GM23338 (cell line): ENCODE data around the gene FCN2.
"Not testable (repeated sequence)": the region's sequence is repeated elsewhere in the genome, so short reads cannot be mapped to it uniquely, and the experiment has no call there.

ENCODE experiments used
- EZH2 ChIP-seq: fragments of 200-600 bp; sonication (generic); IDR thresholded peaks from one replicate; pipeline ENCODE4 v1.8.0; 2017; ENCODE audit warnings: antibody characterized with exemption, mild to moderate bottlenecking, low read depth; ENCODE audit not compliant: unreplicated experiment
- ZNF114 ChIP-seq: fragments of 250-450 bp; sonication (Bioruptor Pico); IDR thresholded peaks from 2 replicates; pipeline ENCODE4 v1.5.0; 2020; ENCODE audit warnings: mild to moderate bottlenecking, moderate library complexity
- TF ChIP-seq, protein P1 (sequence below), 2 experiments: fragments of 200-600 bp in 1 of 2; sonication (generic) in 1 of 2; conservative IDR thresholded peaks; 2 replicates each; pipeline versions ENCODE4 v1.5.1 to v1.6.1; 2016 to 2017; ENCODE audit warnings: antibody characterized with exemption in 2 of 2, low read depth in 2 of 2, mild to moderate bottlenecking in 2 of 2, moderate library complexity in 1 of 2

DNA sequence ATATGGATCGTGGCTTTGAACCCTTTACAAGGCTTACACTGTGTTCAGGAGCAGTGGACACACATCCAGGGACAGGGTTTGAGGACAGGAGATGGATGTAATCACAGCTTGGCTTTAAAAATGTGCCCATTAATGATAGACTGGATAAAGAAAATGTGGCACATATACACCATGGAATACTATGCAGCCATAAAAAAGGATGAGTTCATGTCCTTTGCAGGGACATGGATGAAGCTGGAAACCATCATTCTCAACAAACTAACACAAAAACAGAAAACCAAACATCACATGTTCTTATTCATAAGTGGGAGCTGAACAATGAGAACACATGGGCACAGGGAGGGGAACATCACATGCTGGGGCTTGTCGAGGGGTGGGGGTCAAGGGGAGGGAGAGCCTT, 23.2 kb upstream of the FCN2 start:
- TF ChIP-seq, protein P1, sequence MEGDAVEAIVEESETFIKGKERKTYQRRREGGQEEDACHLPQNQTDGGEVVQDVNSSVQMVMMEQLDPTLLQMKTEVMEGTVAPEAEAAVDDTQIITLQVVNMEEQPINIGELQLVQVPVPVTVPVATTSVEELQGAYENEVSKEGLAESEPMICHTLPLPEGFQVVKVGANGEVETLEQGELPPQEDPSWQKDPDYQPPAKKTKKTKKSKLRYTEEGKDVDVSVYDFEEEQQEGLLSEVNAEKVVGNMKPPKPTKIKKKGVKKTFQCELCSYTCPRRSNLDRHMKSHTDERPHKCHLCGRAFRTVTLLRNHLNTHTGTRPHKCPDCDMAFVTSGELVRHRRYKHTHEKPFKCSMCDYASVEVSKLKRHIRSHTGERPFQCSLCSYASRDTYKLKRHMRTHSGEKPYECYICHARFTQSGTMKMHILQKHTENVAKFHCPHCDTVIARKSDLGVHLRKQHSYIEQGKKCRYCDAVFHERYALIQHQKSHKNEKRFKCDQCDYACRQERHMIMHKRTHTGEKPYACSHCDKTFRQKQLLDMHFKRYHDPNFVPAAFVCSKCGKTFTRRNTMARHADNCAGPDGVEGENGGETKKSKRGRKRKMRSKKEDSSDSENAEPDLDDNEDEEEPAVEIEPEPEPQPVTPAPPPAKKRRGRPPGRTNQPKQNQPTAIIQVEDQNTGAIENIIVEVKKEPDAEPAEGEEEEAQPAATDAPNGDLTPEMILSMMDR (conservative IDR thresholded peaks at IDR 0.05; ENCODE audit: low read depth in 2 of 2): not testable (repeated sequence)
- TF ChIP-seq EZH2; ZNF114 (CRISPR knock-in tag): not testable (repeated sequence)
